ENCODE results near the gene PTPN13. TPM values are rescaled to one million over a fixed set of nuclear protein-coding genes. Genes with fewer than 3 reads are reported as not detected.

The PTPN13 gene
- 1 to 10 TPM; 6.3 to 9.1 (median 7.3) TPM for total RNA-seq
- polyA plus RNA-seq = 1 to 10 TPM; 1.9 to 5.6 TPM

DNA sequence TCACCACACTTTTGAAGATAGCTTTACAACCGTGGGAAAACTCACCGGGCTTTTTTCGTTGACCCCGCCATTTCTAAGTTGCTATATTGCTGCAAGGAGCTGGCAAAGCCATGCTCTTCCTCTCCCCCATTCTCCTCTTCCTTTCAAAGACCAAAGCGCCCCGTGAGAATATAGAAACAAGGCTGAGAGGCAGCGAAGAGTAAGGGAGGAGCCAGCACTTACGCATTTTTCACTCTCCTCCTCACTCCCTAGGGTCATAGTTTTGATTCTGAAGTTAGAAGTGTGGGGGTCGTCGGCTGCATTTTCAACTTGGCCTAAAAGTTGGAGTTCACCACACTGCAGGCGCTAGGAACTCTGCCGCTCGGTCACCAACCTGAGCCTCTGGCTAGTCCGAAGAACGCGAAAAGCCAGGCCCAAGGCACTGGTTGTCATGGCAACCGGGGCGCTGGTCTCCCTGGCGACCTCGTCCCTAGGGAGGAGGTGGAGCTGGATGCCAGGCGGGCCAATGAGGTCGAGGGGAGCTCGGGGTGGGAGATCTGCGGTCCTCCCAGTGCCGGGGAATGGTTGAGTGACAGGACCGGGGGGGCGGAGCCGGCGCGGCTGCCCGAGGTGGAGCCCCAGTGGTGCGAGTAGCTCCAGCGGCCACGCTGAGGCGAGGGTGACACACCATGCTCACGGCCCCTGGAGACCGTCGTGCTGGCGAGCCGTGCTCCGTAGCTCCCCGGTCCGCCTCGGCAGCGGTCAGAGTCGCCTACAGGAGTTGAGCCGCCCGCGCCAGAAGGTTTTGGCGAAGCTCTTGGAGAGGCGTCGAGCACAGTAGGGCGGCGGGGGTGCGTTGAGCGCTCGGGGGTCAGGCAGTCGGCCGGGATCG, at the start of gene PTPN13:
Gene PTPN13 (plus strand): TSS at position 628 of the 871 bp plus-strand sequence. CDS start 40,942 bp downstream, outside the sequence.
- no peaks in the 10 kb centered on the region for H3K36me3 ChIP-seq
- no peaks in the 10 kb centered on the region for H3K9me3 ChIP-seq
- peak; percentile 96 to 98 (median 96) for ATAC-seq
- H3K4me3 ChIP-seq = peak within 1 kb of the TSS; percentile 55 to 87 (median 70)
- WGBS, 2 donors = 1 to 2% methylated on average over 53 to 60 of the region's 60 CpGs
- TF ChIP-seq, protein P1, sequence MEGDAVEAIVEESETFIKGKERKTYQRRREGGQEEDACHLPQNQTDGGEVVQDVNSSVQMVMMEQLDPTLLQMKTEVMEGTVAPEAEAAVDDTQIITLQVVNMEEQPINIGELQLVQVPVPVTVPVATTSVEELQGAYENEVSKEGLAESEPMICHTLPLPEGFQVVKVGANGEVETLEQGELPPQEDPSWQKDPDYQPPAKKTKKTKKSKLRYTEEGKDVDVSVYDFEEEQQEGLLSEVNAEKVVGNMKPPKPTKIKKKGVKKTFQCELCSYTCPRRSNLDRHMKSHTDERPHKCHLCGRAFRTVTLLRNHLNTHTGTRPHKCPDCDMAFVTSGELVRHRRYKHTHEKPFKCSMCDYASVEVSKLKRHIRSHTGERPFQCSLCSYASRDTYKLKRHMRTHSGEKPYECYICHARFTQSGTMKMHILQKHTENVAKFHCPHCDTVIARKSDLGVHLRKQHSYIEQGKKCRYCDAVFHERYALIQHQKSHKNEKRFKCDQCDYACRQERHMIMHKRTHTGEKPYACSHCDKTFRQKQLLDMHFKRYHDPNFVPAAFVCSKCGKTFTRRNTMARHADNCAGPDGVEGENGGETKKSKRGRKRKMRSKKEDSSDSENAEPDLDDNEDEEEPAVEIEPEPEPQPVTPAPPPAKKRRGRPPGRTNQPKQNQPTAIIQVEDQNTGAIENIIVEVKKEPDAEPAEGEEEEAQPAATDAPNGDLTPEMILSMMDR (IDR thresholded peaks at IDR 0.05) = no peak
- peak; percentile 99 to 100 (median 99) for DNase-seq
- intact Hi-C loops (cut with DNase I) = no loop called here
- FAIRE-seq = no peak
- no peaks in the 10 kb centered on the region for H3K27me3 ChIP-seq
- H3K4me1 ChIP-seq = peaks cover 0 to 6% (median 4%) of the 10 kb centered on the region in 3 donors
- peak within 1 kb of the TSS; percentile 82 to 89 (median 84) for H3K27ac ChIP-seq

- WGBS, 2 donors = 91 to 97% methylated on average over 17 to 22 of the region's 22 CpGs
- H3K27me3 ChIP-seq = no peaks in the 10 kb centered on the region
- H3K27ac ChIP-seq = no peak overlapping the region
- FAIRE-seq = no peak
- H3K4me3 ChIP-seq = no peak overlapping the region
- no peak for ATAC-seq
- H3K9me3 ChIP-seq = no peaks in the 10 kb centered on the region
- intact Hi-C loops (cut with DNase I) = no loop called here
- H3K36me3 ChIP-seq = no peaks in the 10 kb centered on the region
- H3K4me1 ChIP-seq = no peaks in the 10 kb centered on the region
- DNase-seq = peak in 1 of 6 donors; percentile 52
- TF ChIP-seq, protein P1 (IDR thresholded peaks at IDR 0.05) = no peak
Observed at GRCh38 chr4:86547140-86547539, 47.0 kb upstream of the PTPN13 start.

DNA sequence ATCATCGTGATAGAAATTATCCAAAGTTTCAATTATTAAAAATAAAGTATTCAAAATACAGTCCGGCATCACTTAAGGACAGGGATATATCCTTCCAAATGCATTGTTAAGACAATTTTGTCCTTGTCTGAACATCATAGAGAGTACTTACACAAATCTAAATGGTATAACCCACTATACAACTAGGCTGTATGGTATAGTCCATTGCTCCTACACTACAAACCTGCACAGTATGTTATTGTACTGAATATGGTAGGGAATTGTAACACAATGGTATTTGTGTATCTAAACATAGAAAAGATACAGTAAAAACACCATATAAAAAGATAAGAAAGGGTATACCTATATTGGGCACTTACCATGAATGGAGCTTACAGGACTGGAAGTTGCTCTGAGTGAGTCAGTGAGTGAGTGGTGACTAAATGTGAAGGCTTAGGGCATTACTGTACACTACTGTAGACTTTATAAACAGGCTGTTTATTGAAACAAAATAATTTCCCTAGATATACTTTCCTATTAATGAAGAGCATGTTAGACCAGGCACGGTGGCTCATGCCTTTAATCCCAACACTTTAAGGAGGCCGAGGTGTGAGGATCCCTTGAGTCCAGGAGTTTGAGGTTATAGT, 44.8 kb upstream of the PTPN13 start:
- FAIRE-seq (no peak), ATAC-seq (no peak), DNase-seq (no peak)
- TF ChIP-seq, protein P1 (IDR thresholded peaks at IDR 0.05) = no peak
- intact Hi-C loops (cut with DNase I) = no loop called here
- Histone ChIP-seq H3K36me3 (no peaks in the 10 kb centered on the region), H3K27ac (no peak overlapping the region), H3K4me1 (no peaks in the 10 kb centered on the region), H3K9me3 (no peaks in the 10 kb centered on the region), H3K27me3 (no peaks in the 10 kb centered on the region), H3K4me3 (no peak overlapping the region)
- 88 to 93% methylated on average over 4 of the region's 4 CpGs for WGBS, 2 donors

- 95 to 97% methylated on average over 2 of the region's 2 CpGs for WGBS, 2 donors
- no peaks in the 10 kb centered on the region for H3K9me3 ChIP-seq
- no peaks in the 10 kb centered on the region for H3K27me3 ChIP-seq
- intact Hi-C loops (cut with DNase I) = no loop called here
- no peak for DNase-seq
- ATAC-seq = no peak
- no peak overlapping the region for H3K4me3 ChIP-seq
- no peaks in the 10 kb centered on the region for H3K36me3 ChIP-seq
- no peak for FAIRE-seq
- no peaks in the 10 kb centered on the region for H3K4me1 ChIP-seq
- no peak overlapping the region for H3K27ac ChIP-seq
- TF ChIP-seq, protein P1 (IDR thresholded peaks at IDR 0.05) = no peak
Observed at GRCh38 chr4:86551387-86551786, 42.7 kb upstream of the PTPN13 start.
